ENCODE data around the gene ILKAP.

GRCh38 chr2:238128534-238129001 is 74.9 kb downstream of the ILKAP start:
- TF ChIP-seq CTCF (IDR thresholded peaks at IDR 0.05) = no peak
- no peak for TF ChIP-seq POLR2A (IDR thresholded peaks at IDR 0.05)
